HG03108 (cell line): Measurements from ENCODE around the gene WDR7.
A peak's percentile ranks its signal among the peaks of the same experiment; 100 is the strongest.
"Not testable (repeated sequence)": the region's sequence is repeated elsewhere in the genome, so short reads cannot be mapped to it uniquely, and the experiment has no call there.

Experiments
- ATAC-seq: cut with Tn5 transposase; IDR thresholded peaks from one replicate; pipeline ENCODE4 v1.9.1; 2021; ENCODE audit warnings: moderate library complexity; ENCODE audit not compliant: unreplicated experiment

WDR7 gene

DNA sequence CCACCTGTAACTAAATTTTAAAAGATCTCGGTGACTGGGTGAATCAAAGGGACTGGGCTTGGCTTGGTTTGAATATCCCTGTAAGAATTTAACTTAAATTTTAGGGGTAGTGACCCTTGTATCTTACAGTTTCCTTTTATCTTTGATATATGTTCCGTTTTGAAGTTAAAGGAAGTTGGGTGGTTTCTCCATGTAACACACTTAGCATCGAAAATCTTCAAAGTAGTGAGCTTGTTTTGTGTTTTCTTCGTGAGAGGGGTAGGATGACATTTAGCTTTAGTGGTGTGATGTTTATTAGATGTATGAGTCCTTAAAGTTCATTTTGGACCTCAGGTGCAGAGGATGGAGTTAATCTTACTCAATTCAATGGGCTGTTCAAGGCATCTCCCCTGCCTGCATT lies 1.6 kb downstream of the WDR7 start:
- ATAC-seq: no peak

DNA sequence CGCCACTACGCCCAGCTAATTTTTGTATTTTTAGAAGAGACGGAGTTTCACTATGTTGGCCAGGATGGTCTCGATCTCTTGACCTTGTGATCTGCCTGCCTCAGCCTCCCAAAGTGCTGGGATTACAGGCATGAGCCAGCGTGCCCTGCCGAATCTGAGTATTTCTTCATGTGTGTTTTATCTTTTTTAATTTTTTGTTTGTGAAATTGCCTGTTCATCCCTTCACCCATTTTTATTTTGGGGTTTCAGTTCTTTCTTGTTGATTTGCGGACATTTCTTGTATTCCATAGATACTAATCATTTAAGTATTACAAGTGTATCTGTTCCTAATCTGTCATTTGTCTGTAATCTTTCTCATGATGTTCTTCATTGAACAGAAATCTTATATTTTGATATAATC lies 3.1 kb downstream of the WDR7 start:
- ATAC-seq: not testable (repeated sequence)

- no peak for ATAC-seq
Measured at GRCh38 chr18:56658261-56658660, 7.1 kb downstream of the WDR7 start.

DNA sequence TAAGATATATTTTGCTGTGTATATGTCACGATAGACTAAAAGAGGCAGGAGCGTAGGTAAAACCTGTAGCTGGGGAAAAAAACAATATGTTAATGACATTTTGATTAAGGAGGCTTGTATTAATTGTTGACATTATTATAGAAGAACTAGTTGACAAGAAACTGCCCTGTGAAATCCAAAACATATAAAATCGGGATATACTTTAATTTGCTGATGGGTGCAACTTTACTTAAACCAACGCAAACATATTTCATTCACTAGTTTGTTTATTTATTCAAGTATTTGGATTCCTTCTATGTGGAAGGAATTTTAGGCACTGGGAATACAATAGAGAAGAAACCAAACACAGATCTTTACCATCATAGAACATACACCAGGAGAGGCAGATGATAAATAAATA lies 8.0 kb downstream of the WDR7 start:
- no peak for ATAC-seq

DNA sequence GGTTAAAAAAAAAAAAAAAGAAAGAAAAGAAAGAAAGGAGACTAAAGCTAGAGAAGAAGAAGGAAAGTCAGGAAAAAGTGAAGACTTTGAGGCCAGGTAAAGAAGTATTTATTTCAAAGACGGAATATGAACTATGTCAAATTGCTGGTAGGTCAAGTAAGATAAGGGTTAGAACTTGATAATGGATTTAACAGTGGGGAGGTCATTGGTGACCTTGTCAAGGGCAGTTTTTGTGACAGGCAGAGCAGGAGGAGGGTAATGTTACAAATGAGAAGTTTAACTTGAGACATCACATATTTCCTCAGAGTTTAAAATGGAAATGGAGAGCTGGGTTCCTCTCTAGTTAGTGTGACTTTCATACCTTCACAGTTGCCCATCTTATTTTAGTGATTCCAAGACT lies 9.5 kb downstream of the WDR7 start:
- ATAC-seq: no peak

GRCh38 chr18:56661360-56662062 lies 10.4 kb downstream of the WDR7 start:
- no peak for ATAC-seq

DNA sequence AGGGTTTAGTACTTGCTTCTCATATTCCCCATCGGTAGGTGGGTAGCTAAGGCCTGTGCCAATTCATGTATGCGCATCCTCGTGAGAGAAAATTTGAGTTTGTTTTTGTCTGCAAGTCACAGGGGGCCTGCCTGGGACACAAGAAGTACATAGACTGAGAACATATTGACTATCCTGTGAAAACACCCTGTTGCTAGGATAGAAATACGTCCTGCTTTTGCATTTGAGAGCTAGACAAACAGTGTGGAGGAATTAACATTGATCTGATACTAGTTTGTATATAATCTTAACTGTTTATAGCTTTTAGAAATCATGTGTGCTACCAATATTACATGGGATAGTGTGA lies 10.9 kb downstream of the WDR7 start:
- no peak for ATAC-seq

DNA sequence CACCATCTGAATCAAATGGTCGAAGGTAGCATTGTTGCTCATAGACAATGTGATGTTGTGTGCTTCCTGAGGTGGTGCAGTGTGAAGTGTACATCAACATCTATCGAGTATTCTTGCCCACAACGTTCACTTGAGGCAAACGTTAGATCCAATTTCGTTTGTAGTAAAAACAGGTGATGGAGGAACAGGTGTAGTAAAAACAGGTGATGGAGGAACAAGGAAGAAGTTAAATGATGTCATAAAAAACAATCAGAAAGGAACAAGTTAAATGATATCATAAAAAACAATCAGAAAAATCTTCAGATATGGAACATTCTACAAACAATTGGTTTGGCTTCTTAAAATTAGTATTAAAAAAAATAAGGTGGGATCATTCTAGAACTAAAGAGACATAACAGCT lies 11.3 kb downstream of the WDR7 start:
- ATAC-seq: no peak

DNA sequence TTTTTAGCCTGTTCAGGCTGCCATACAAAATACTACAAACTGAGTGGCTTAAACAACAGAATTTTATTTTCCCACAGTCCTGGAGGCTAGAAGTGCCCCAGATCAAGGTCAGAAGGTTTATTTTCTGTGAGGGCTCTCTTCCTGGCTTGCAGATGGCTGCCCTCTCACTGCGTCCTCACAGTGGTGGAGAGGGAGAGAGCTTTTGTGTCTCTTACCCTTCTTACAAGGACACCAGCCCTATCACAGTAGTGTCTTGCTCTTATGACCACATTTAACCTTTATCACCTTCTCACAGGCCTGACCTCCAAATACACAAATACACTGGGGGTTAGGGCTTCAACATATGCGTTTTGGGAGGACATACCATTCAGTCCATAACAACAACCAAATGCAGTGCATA lies 11.7 kb downstream of the WDR7 start:
- ATAC-seq: no peak

GRCh38 chr18:56672391-56672790 lies 21.2 kb downstream of the WDR7 start:
- ATAC-seq: no peak

- ATAC-seq: no peak
Measured at GRCh38 chr18:56672981-56673380, 21.8 kb downstream of the WDR7 start.

DNA sequence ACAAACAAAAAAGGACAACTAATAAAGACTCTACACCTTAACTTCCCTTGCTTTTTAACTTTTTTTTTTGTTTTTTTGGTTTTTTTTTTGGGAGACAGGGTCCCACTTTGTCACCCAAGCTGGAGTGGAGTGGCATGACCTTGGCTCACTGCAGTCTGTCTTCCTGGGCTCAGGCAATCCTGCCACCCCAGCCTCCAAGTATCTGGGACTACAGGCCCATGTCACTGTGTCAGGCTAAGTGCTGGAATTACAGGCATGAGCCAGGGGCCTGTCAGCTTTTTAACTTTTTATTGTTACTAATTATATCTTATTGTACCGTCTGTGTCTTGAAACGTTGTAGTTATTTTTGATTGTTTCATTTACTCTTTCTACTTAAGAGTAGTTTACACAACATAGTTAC lies 25.5 kb downstream of the WDR7 start:
- no peak for ATAC-seq

- ATAC-seq: no peak
Measured at GRCh38 chr18:56678836-56679565, 27.8 kb downstream of the WDR7 start.

DNA sequence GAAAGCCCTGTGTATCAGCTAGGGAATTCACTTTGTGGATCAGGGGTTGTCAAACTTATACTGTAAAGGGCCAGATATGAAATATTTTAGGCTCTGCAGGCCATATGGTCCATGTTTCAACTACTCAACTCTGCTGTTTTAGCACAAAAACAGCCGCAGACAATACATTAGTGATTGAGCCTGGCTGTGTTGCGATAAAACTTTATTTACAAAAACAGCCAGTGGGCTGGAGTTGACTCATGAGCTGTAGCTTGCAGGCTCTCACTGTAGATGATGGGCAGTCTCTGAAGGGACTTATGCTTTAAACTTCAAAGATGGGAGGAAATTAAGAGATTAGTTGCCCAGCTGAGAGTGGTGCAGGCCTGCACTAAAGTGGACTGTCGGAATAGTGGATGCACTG lies 33.1 kb downstream of the WDR7 start:
- ATAC-seq: no peak

DNA sequence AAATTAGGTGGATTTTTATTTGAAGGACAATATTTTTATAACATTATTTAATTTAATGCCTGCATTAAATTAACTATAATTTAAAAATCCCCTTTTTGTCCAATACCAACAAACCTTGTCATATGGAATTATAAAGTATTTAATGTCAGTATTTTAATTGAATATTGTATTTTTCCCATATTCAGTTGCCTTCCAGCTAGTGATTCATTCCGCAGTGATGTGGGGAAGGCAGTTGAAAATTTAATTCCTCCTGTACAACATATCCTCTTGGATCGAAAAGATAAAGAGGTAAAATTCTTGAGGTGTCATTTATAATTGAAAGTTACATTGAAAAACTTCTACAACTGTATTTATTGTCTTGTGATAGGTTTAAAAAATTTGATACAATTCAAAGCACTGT lies 40.4 kb downstream of the WDR7 start:
- no peak for ATAC-seq

DNA sequence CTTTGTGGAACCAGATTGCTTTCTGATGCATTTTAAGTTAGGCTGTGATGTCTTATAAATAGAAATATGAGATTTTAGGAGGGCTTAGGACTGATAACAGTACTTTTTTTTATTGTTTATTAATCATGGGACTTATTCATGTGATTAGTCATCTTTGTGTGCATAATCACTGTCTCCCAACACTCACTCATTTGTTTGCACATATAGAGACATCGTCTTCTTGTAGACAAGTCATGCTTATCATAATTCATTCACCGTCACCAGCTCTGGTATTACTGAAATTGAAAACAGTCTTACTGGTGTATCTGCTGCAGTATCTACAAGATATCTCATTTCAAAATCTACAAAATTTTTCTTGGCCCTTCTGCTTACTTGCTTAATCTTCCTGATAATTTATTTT lies 45.8 kb downstream of the WDR7 start:
- ATAC-seq: no peak

DNA sequence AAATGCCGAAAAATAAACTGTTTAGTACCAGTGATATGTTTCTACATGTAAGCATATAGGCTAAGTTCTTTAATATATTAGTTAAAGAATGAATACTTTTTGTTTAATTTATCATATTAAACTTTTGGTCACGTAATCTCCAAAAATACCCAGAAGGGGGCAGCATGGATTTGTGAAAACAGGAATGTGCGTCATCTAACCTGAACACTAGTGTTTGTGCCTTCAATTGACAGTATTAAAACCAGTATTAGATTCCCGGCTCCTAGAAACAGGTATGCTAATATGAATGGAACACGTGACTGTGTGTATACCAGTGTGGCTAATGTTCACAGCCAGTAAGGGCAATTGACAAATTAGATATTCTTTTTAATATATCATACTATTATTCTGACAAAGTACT lies 51.8 kb downstream of the WDR7 start:
- ATAC-seq: no peak

DNA sequence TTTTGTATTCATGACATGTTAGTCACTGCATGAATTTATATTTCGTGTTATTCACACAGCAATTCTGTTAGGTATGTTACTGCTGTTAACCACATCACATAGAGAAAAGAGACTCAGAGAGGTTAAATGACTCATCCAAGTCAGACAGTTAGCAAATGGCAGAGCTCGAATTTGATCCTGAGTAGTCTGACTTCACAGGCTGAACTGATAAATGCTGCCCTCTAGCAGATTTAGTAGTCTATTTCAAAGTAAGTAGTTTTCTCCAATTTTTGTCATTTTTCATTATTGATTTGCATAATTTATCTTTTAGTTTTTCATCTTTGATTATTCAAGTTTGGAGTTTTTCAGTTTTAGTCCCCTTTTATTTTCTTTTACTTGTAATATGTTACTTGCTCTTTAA lies 58.3 kb downstream of the WDR7 start:
- ATAC-seq: peak; percentile 87

DNA sequence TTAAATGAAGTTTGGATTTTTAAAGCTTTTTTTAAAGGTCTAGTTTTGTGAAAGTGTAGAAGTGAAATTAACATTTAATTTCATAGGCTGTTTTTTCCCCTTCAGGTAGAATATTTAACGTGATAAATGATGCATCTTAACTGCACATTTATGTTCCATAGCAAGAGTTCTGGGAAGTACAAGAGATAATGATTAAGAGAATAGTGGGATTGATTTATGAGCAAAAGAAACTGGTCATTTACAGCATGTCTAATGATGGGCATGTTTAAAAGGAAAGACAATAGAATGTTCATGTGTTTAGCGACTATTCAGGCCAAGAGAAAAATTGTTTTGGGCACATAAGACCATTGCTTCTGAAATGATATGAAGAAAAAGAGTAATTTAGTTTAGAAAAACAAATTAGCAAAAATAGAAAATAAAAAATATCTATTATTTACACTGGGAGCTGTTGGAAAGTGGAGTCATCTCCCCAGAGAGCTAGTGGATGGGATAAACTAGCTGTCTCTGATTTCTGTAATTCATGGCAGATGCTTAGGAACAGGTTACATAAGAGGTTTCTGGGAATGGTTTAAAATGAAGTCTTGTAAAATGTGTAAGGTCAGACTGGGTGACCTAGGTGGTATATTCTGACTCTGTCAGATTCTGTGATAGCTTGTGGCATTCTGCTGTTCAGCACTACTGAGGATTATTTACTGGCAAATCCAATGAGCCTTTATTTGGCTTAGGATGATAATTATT lies 60.7 kb downstream of the WDR7 start:
- ATAC-seq: no peak

DNA sequence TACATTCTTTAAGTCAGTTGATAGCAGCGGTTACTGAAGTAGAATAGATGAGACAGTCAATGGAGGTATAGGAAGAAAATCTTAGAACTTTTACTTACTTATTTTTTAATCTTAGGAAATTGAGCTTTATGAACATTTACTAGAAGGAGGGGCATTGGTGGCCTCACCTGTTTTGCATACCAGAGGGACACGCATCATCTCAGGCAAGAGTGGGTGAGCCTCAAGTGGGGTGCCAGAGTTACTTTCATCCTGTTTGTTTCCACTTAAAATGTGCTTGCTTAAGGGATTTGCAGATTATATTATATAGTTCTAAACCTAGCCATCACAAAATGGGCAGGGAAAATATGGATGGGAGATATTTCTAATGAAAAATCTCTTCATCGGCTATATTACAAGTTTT lies 61.6 kb downstream of the WDR7 start:
- ATAC-seq: no peak

DNA sequence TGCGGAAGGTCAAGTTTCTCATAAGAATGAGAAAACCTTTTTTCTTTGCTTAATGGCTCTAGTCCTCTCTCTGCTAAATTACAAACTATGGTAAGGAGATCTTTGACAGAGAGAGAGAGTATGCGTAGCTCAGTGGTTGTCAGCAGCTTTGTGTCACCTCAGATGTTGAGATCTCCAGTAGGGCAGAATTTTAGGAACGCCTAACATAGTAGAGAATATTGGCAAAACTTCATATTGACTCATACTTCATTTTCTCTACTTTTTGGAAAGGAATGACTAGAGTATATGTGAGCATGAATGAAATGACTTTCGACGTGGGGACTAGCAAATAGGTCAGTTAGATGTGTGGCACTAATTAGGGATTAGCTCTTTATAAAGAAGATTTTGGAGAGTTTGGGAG lies 64.0 kb downstream of the WDR7 start:
- no peak for ATAC-seq

- ATAC-seq: no peak
Measured at GRCh38 chr18:56716692-56717146, 65.6 kb downstream of the WDR7 start.
